ENCODE data around the gene ATPAF2.

DNA sequence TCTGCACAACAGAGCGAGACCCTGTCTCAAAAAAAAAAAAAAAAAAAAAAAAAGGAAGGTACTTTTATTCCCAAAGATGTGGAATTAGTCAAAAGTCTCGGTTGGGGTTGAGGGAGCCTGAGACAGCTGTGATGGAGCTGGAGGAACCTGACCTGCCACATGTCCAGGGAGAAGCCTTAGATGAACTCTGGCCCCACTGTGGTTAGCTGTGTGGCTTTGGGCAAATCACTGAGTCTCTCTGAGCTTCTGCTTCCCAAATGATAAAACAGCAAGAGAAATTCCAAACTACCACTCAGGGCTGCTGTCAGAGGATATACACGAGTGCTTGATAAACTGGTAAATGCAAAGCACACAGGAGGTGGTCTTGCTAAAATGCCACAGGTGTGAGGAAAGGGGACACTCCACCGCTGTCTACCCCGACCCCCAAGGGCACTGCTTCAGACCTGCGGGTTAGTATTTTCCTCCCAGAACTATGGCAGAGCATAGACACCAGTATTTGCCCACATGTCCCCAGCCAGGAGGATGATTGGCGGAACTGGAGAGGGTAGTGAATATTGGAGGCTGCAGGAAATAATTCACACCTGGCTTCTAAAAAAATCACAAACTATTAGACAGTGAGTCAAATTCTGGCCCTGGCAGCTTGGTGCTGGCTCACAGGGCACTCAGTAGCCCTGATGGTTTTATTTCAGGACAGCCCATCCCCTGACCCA lies 51.6 kb downstream of the ATPAF2 start:
- TF ChIP-seq, protein P1, sequence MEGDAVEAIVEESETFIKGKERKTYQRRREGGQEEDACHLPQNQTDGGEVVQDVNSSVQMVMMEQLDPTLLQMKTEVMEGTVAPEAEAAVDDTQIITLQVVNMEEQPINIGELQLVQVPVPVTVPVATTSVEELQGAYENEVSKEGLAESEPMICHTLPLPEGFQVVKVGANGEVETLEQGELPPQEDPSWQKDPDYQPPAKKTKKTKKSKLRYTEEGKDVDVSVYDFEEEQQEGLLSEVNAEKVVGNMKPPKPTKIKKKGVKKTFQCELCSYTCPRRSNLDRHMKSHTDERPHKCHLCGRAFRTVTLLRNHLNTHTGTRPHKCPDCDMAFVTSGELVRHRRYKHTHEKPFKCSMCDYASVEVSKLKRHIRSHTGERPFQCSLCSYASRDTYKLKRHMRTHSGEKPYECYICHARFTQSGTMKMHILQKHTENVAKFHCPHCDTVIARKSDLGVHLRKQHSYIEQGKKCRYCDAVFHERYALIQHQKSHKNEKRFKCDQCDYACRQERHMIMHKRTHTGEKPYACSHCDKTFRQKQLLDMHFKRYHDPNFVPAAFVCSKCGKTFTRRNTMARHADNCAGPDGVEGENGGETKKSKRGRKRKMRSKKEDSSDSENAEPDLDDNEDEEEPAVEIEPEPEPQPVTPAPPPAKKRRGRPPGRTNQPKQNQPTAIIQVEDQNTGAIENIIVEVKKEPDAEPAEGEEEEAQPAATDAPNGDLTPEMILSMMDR (IDR thresholded peaks at IDR 0.05): no peak
- no peak for TF ChIP-seq POLR2A (IDR thresholded peaks at IDR 0.05)
